Heart left ventricle (tissue), 16 donors: ENCODE measurements around the gene GPC3. TPM values are rescaled to one million over a fixed set of nuclear protein-coding genes. Genes with fewer than 3 reads are reported as not detected.

Experiments
- ATAC-seq, 4 donors: fragments of 200-7000 bp; cut with Tn5 transposase; one replicate each; pipeline ENCODE4 v1.9.1; 2020 to 2022; ENCODE audit warnings: moderate library complexity in 4 of 4, mild to moderate bottlenecking in 3 of 4, moderate number of reproducible peaks in 1 of 4
- DNase-seq, 5 donors: peaks; one replicate each; pipeline ENCODE4 v3.0.0-alpha.2; 2020
- H3K27ac ChIP-seq, 12 donors: fragments of 200-600 bp; sonication (generic) in 4 of 12; one replicate each; pipeline versions ENCODE4 v1.5.0 to v1.8.0; 2016 to 2022; ENCODE audit warnings: mild to moderate bottlenecking in 2 of 12
- H3K27me3 ChIP-seq, 9 donors: fragments of 200-600 bp; sonication (generic) in 2 of 9; one replicate each; pipeline versions ENCODE4 v1.5.1 to v1.8.0; 2016 to 2022; ENCODE audit warnings: mild to moderate bottlenecking in 3 of 9
- H3K36me3 ChIP-seq, 9 donors: fragments of 200-600 bp; sonication (generic) in 2 of 9; one replicate each; pipeline versions ENCODE4 v1.5.0 to v1.8.0; 2018 to 2022; ENCODE audit warnings: mild to moderate bottlenecking in 2 of 9
- H3K4me1 ChIP-seq, 12 donors: fragments of 200-600 bp; sonication (generic) in 4 of 12; one replicate each; pipeline versions ENCODE4 v1.5.0 to v1.8.0; 2016 to 2022; ENCODE audit warnings: mild to moderate bottlenecking in 3 of 12
- H3K4me3 ChIP-seq, 12 donors: fragments of 200-600 bp; sonication (generic) in 4 of 12; one replicate each; pipeline versions ENCODE4 v1.5.0 to v1.8.0; 2017 to 2022; ENCODE audit warnings: mild to moderate bottlenecking in 9 of 12, moderate library complexity in 4 of 12
- H3K9me3 ChIP-seq, 12 donors: fragments of 200-600 bp; sonication (generic) in 4 of 12; one replicate each; pipeline versions ENCODE4 v1.5.0 to v1.8.0; 2016 to 2022; ENCODE audit warnings: mild to moderate bottlenecking in 1 of 12
- CTCF ChIP-seq, 12 donors: fragments of 200-600 bp; sonication (generic) in 4 of 12; IDR thresholded peaks; one replicate each; pipeline versions ENCODE4 v1.5.0 to v1.8.0; 2018 to 2022; ENCODE audit warnings: antibody characterized with exemption in 12 of 12, mild to moderate bottlenecking in 5 of 12
- POLR2A ChIP-seq, 2 donors: fragments of 450-650 bp; IDR thresholded peaks; one replicate each; pipeline ENCODE4 v1.6.1; 2017; ENCODE audit warnings: antibody characterized with exemption in 2 of 2, mild to moderate bottlenecking in 2 of 2, moderate library complexity in 2 of 2
- WGBS, 4 donors: extraction: QIAGEN DNeasy Blood & Tissue Kit in 2 of 4; methylation state at CpG; one replicate each; pipeline versions ENCODE4 v1.1.5 to v1.1.7; 2013 to 2018; 5-methylcytosine and 5-hydroxymethylcytosine counted together
- intact Hi-C, 10 donors: fragments of 100-400 bp; cut with DNase I; formaldehyde crosslinking; loops; one replicate each; pipeline versions ENCODE4 v1.11.1 to v1.14.2; 2022
- polyA plus RNA-seq, 2 donors: library from polyadenylated mRNA; stranded (reverse); fragments of 200-250 nt; gene quantifications; one replicate each; pipeline ENCODE4 v1.2.3, GENCODE V29; 2013
- total RNA-seq, 9 donors: library from RNA; depleted of rRNA in 2 of 9; stranded (reverse); fragments of >200 nt in 2 of 9; fragmentation: NEBNext Ultra II Directional in 3 of 9; extraction: Animal tissue kit (Norgen Biotek cat#: 25700) in 3 of 9; gene quantifications; one replicate each; pipeline versions ENCODE4 v1.1.0 to v1.2.4, GENCODE V29; 2016 to 2023
- donor health status: ischemic (EF 13 %, LVEDD 7.1; RV severe dilation, severe dysfunction).
- donor health status: healthy with polysubstance abuse.
- donor health status: DM: no; HTN: yes; CAD: no.
- donor health status: DM: no; HTN: no; CAD: no.
- donor health status: ischemic (EF 25% LVEDD 6.9; RV normal size, moderate dysfunction).
- donor health status: ischemic (EF 25% LVEDD 5.7; RV mildly dilated, moderate dysfunction).
- donor health status: healthy.
- donor health status: DM: yes; HTN: yes; CAD: no.
- donor health status: ischemic (EF 35%, LVEDD 5.7; RV mildly dilated, moderate dysfunction).
- donor health status: nonischemic (EF 11% LVEDD 7.7; RV severe dilation, severe dysfunction).
- donor health status: DM: yes; HTN: yes; CAD: no.
- donor health status: PGD.
- donor health status: ischemic (EF 29% LVEDD 5.4; RV normal size, mild dysfunction).
- donor health status: nonischemic (EF 23%, LVEDD 6.1; RV moderate dilation, normal function).

Gene GPC3
- total and polyA plus RNA-seq, 11 donors, result 0.19 to 16.9 (median 2.8) TPM

DNA sequence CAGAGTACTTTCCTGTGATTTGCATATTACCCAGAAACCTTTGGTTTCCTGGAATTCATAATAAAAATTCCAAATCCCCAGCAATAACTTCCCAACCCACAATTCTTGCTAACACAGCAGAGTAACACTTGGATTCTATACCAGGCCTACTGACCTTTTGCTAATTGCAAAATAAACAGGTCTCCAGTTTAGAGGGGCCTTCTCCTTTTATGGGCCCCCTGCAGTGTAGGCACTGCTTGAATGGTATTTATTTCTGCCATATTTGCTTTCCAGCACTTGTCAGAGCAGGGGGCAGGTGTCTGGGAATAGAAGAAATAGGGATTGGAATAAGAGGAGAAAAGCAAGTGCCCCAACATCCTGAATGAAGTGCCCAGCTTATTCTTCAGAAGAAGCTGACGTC is 25.3 kb upstream of the GPC3 start:
- H3K4me3 ChIP-seq, result no peak overlapping the region
- H3K9me3 ChIP-seq, result no peaks in the 10 kb centered on the region
- H3K27me3 ChIP-seq, result peaks cover 0 to 19% (median 0%) of the 10 kb centered on the region in 9 donors
- H3K36me3 ChIP-seq, result no peaks in the 10 kb centered on the region
- H3K4me1 ChIP-seq, result no peaks in the 10 kb centered on the region
- no peak for ATAC-seq
- no peak overlapping the region for H3K27ac ChIP-seq
- intact Hi-C loops, result no loop called here
- TF ChIP-seq POLR2A (IDR thresholded peaks at IDR 0.05), result no peak
- no peak for TF ChIP-seq CTCF (IDR thresholded peaks at IDR 0.05)
- no peak for DNase-seq
- WGBS, 4 donors, result 41 to 87% (median 57%) methylated on average over 1 of the region's 1 CpG

DNA sequence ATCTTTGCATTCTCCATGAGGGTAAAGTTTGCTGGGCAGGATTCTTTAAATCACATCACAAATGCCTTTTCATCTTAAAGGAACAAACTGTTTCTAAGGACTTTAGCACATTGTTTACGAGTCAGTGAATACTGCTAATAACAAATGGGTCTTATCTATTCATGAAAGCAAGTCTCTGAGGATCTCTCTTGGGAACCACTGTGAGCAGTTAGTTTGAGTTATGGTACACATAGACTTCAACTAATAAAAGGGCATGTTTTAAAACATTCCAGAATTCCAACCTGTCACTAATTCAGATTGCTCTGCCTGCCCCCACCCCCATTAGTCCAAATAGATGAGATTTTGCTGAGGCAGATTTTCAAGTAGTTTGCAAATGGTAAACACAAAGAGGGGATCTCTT is 22.3 kb upstream of the GPC3 start:
- Histone ChIP-seq H3K9me3 (no peaks in the 10 kb centered on the region), H3K27me3 (peaks cover 0 to 17% (median 0%) of the 10 kb centered on the region in 9 donors), H3K4me1 (no peaks in the 10 kb centered on the region), H3K4me3 (no peak overlapping the region), H3K27ac (no peak overlapping the region), H3K36me3 (no peaks in the 10 kb centered on the region)
- ATAC-seq (no peak), DNase-seq (no peak)
- intact Hi-C loops, result no loop called here
- no peak for TF ChIP-seq CTCF (IDR thresholded peaks at IDR 0.05)
- no peak for TF ChIP-seq POLR2A (IDR thresholded peaks at IDR 0.05)
- WGBS, 4 donors, result 61 to 81% (median 67%) methylated on average over 1 of the region's 1 CpG

DNA sequence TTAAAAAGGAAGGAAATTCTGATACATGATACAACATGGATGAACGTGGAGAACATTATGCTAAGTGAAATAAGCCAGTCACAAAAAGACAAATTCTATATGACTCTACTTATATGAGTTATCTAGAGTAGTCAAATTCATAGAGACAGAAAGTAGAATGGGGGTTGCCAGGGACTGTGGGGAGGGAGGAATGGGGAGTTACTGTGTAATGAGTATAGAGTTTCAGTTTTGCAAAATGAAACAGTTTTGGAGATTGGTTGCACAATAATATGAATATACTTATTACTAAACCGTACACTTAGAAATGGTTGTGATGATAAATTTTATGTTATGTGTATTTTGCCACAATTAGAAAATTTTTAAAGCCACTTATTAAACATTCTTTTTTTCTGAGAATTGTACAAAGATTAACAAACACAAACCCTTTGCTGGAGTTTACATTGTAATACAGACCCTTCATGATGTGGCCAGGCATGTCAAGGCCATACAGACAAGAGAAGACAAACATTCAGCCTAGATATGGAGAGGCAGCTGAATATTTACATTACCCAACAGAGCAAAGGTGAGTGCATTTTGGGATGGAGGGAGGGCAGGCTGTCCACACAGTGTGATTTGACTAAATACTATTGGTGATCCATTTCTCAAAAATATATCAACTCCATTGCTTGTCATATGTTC is 21.2 kb upstream of the GPC3 start:
- 66 to 94% (median 81%) methylated on average over 2 of the region's 2 CpGs for WGBS, 4 donors

GRCh38 chrX:134004084-134004483 is 18.7 kb upstream of the GPC3 start:
- Histone ChIP-seq H3K4me1 (no peaks in the 10 kb centered on the region), H3K9me3 (no peaks in the 10 kb centered on the region), H3K36me3 (no peaks in the 10 kb centered on the region), H3K27ac (no peak overlapping the region), H3K27me3 (peaks cover 0 to 18% (median 0%) of the 10 kb centered on the region in 9 donors), H3K4me3 (no peak overlapping the region)
- DNase-seq (no peak), ATAC-seq (peak in 1 of 4 donors; percentile 20)
- intact Hi-C loops, result no loop called here
- 64 to 72% (median 70%) methylated on average over 2 of the region's 2 CpGs for WGBS, 4 donors
- no peak for TF ChIP-seq POLR2A (IDR thresholded peaks at IDR 0.05)
- no peak for TF ChIP-seq CTCF (IDR thresholded peaks at IDR 0.05)

More for the DNA sequence above, 21.2 kb upstream of the GPC3 start:
- peaks cover 0 to 18% (median 0%) of the 10 kb centered on the region in 9 donors for H3K27me3 ChIP-seq
- TF ChIP-seq CTCF (IDR thresholded peaks at IDR 0.05), result no peak
- no peak for TF ChIP-seq POLR2A (IDR thresholded peaks at IDR 0.05)
- no peak overlapping the region for H3K4me3 ChIP-seq
- H3K9me3 ChIP-seq, result no peaks in the 10 kb centered on the region
- no peaks in the 10 kb centered on the region for H3K4me1 ChIP-seq
- no peak for DNase-seq
- no peak overlapping the region for H3K27ac ChIP-seq
- intact Hi-C loops, result no loop called here
- ATAC-seq, result no peak
- no peaks in the 10 kb centered on the region for H3K36me3 ChIP-seq
